ENCODE results near the gene WLS. TPM values are rescaled to one million over a fixed set of nuclear protein-coding genes. Genes with fewer than 3 reads are reported as not detected.

Gene WLS
- total and polyA plus RNA-seq, 12 donors = 31.7 to 123 (median 101) TPM

GRCh38 chr1:68254667-68255226 lies 22.4 kb upstream of the WLS start:
- intact Hi-C loops (cut with DNase I) = no loop called here
- ATAC-seq (no peak), DNase-seq (no peak)
- Histone ChIP-seq H3K27ac (no peak overlapping the region), H3K36me3 (no peaks in the 10 kb centered on the region), H3K9me3 (peaks cover 0 to 23% (median 0%) of the 10 kb centered on the region in 11 donors), H3K4me1 (peaks cover 0 to 6% (median 0%) of the 10 kb centered on the region in 9 donors), H3K27me3 (no peaks in the 10 kb centered on the region), H3K4me3 (no peak overlapping the region)
- no peak for TF ChIP-seq CTCF (IDR thresholded peaks at IDR 0.05)
- 88 to 93% methylated on average over 3 of the region's 3 CpGs for WGBS, 2 donors

GRCh38 chr1:68237040-68237439 lies 4.7 kb upstream of the WLS start:
- no peak overlapping the region for H3K4me3 ChIP-seq
- no peak for ATAC-seq
- H3K9me3 ChIP-seq = no peaks in the 10 kb centered on the region
- no peak overlapping the region for H3K27ac ChIP-seq
- no peaks in the 10 kb centered on the region for H3K27me3 ChIP-seq
- DNase-seq = no peak
- no peaks in the 10 kb centered on the region for H3K36me3 ChIP-seq
- intact Hi-C loops (cut with DNase I) = loop anchor here in 5 of 10 donors (10.0 kb wide), 6 partner anchors 58 to 112 kb away; no protein-coding TSS in a partner anchor
- 95 to 98% methylated on average over 2 of the region's 2 CpGs for whole genome bisulfite sequencing, 2 donors
- H3K4me1 ChIP-seq = peaks cover 0 to 8% (median 0%) of the 10 kb centered on the region in 9 donors
- no peak for TF ChIP-seq CTCF (IDR thresholded peaks at IDR 0.05)

- H3K27ac ChIP-seq = no peak overlapping the region
- TF ChIP-seq CTCF (IDR thresholded peaks at IDR 0.05) = no peak
- intact Hi-C loops (cut with DNase I) = loop anchor here in 8 of 10 donors (5.0 to 10.0 kb wide), 15 partner anchors 42 to 387 kb away; no protein-coding TSS in a partner anchor
- peaks cover 0 to 30% (median 17%) of the 10 kb centered on the region in 9 donors for H3K4me1 ChIP-seq
- ATAC-seq (no peak), DNase-seq (no peak)
- H3K27me3 ChIP-seq = peaks cover 0 to 8% (median 0%) of the 10 kb centered on the region in 7 donors
- no peak overlapping the region for H3K4me3 ChIP-seq
- H3K36me3 ChIP-seq = no peaks in the 10 kb centered on the region
- 87 to 92% methylated on average over 2 of the region's 2 CpGs for WGBS, 2 donors
- no peaks in the 10 kb centered on the region for H3K9me3 ChIP-seq
Measured at GRCh38 chr1:68234094-68234493, 1.8 kb upstream of the WLS start.

GRCh38 chr1:68233202-68233601 lies 879 bp upstream of the WLS start:
- H3K27me3 ChIP-seq = peaks cover 0 to 8% (median 0%) of the 10 kb centered on the region in 7 donors
- H3K9me3 ChIP-seq = no peaks in the 10 kb centered on the region
- DNase-seq (no peak), ATAC-seq (no peak)
- no peak for TF ChIP-seq CTCF (IDR thresholded peaks at IDR 0.05)
- H3K27ac ChIP-seq = peak overlapping the region in 5 of 10 donors; percentile 71 to 87 (median 87)
- peaks cover 0 to 38% (median 24%) of the 10 kb centered on the region in 9 donors for H3K4me1 ChIP-seq
- peak overlapping the region in 9 of 10 donors; percentile 70 to 91 (median 85) for H3K4me3 ChIP-seq
- WGBS, 2 donors = 60 to 63% methylated on average over 1 of the region's 1 CpG
- intact Hi-C loops (cut with DNase I) = loop anchor here in 9 of 10 donors (2.0 to 10.0 kb wide), 16 partner anchors 41 to 386 kb away; no protein-coding TSS in a partner anchor
- H3K36me3 ChIP-seq = no peaks in the 10 kb centered on the region
